PC-3 (cell line): ENCODE results near the gene CYP4F8. TPM values are rescaled to one million over a fixed set of nuclear protein-coding genes. Genes with fewer than 3 reads are reported as not detected.
"Not testable (repeated sequence)": the region's sequence is repeated elsewhere in the genome, so short reads cannot be mapped to it uniquely, and the experiment has no call there.

Experiments
- ATAC-seq: fragments of 200-7000 bp; cut with Tn5 transposase; 2 replicates; pipeline ENCODE4 v1.9.1; 2020; ENCODE audit warnings: mild to moderate bottlenecking, moderate library complexity
- BruUV-seq: library from RNA; stranded (reverse); fragments of 400-500 nt; replicated peaks from 2 replicates; lab custom pipeline; 2021; lab: Mats Ljungman, UMichigan
- CTCF ChIA-PET: fragments of 300-600 bp; sonication (Branson Sonifier 250); formaldehyde crosslinking; loops from one replicate; lab custom pipeline; 2022; ENCODE audit warnings: antibody characterized with exemption; lab: Charles Lee
- POLR2A ChIA-PET: fragments of 300-600 bp; sonication (Branson Sonifier 250); formaldehyde crosslinking; loops from one replicate; lab custom pipeline; 2022; ENCODE audit warnings: antibody characterized with exemption; ENCODE audit not compliant: unreplicated experiment; lab: Charles Lee
- DNase-seq: peaks from one replicate; pipeline ENCODE4 v3.0.0-alpha.2; 2015
- H2AFZ ChIP-seq: fragments of 300-600 bp; sonication (generic); 2 replicates; pipeline ENCODE4 v1.6.0; 2016; ENCODE audit warnings: antibody characterized with exemption, low read length
- H3F3A ChIP-seq: fragments of 300-600 bp; sonication (generic); one replicate; pipeline ENCODE4 v1.6.0; 2017; ENCODE audit warnings: antibody characterized with exemption, low read length, control low read depth, mild to moderate bottlenecking; ENCODE audit not compliant: unreplicated experiment
- H3K27ac ChIP-seq: fragments of 300-600 bp; sonication (generic); 2 replicates; pipeline ENCODE4 v1.5.1; 2016; ENCODE audit warnings: mild to moderate bottlenecking, low read length
- H3K27me3 ChIP-seq: fragments of 300-600 bp; sonication (generic); 2 replicates; pipeline ENCODE4 v1.6.1; 2016; ENCODE audit warnings: low read length, mixed read lengths
- H3K36me3 ChIP-seq: fragments of 300-600 bp; sonication (generic); 2 replicates; pipeline ENCODE4 v1.6.1; 2016; ENCODE audit warnings: low read depth, mixed run types, low read length, mixed read lengths
- H3K4me1 ChIP-seq: fragments of 300-600 bp; sonication (generic); 2 replicates; pipeline ENCODE4 v1.5.1; 2016; ENCODE audit warnings: low read length; ENCODE audit not compliant: insufficient read depth
- H3K4me2 ChIP-seq: fragments of 300-600 bp; sonication (generic); 2 replicates; pipeline ENCODE4 v1.6.0; 2016; ENCODE audit warnings: low read length
- H3K4me3 ChIP-seq: fragments of 300-600 bp; sonication (generic); 2 replicates; pipeline ENCODE4 v1.5.1; 2016; ENCODE audit warnings: mild to moderate bottlenecking, low read length, mixed read lengths
- H3K79me2 ChIP-seq: fragments of 300-600 bp; sonication (generic); 2 replicates; pipeline ENCODE4 v1.6.1; 2017; ENCODE audit warnings: low read length, mixed read lengths
- H3K9ac ChIP-seq: fragments of 300-600 bp; sonication (generic); 2 replicates; pipeline ENCODE4 v1.6.0; 2016; ENCODE audit warnings: mild to moderate bottlenecking, low read length
- H3K9me2 ChIP-seq: fragments of 300-600 bp; sonication (generic); replicated peaks from 2 replicates; pipeline ENCODE4 v1.6.1; 2016; ENCODE audit warnings: mixed run types, low read length, mixed read lengths
- H3K9me3 ChIP-seq: fragments of 300-600 bp; sonication (generic); 2 replicates; pipeline ENCODE4 v1.6.1; 2016; ENCODE audit warnings: low read length, mixed read lengths
- H4K20me1 ChIP-seq: fragments of 300-600 bp; sonication (generic); 2 replicates; pipeline ENCODE4 v1.6.1; 2016; ENCODE audit warnings: low read length, mixed read lengths
- EZH2 ChIP-seq: fragments of 300-600 bp; sonication (generic); IDR thresholded peaks from one replicate; pipeline ENCODE4 v1.6.1; 2017; ENCODE audit warnings: antibody characterized with exemption, mild to moderate bottlenecking, low read length; ENCODE audit not compliant: unreplicated experiment
- EZH2phosphoT487 ChIP-seq: fragments of 300-600 bp; sonication (generic); IDR thresholded peaks from 2 replicates; pipeline ENCODE4 v1.6.1; 2018; ENCODE audit warnings: mild to moderate bottlenecking, antibody characterized with exemption, low read length, borderline replicate concordance
- intact Hi-C: fragments of 100-400 bp; cut with micrococcal nuclease; formaldehyde crosslinking; loops from 2 replicates; pipeline ENCODE4 v1.9.0; 2023
- total RNA-seq: library from RNA; depleted of rRNA; stranded (reverse); fragments of >200 nt; gene quantifications from 2 replicates; pipeline ENCODE4 v1.2.3, GENCODE V29; 2014
- TF ChIP-seq, protein P1 (sequence below): fragments of 300-600 bp; sonication (generic); conservative IDR thresholded peaks from 2 replicates; pipeline ENCODE4 v1.5.1; 2017; ENCODE audit warnings: antibody characterized with exemption, low read depth, mild to moderate bottlenecking, low read length

Gene CYP4F8
- total RNA-seq, 1 experiment from 2014 or later: not detected

DNA sequence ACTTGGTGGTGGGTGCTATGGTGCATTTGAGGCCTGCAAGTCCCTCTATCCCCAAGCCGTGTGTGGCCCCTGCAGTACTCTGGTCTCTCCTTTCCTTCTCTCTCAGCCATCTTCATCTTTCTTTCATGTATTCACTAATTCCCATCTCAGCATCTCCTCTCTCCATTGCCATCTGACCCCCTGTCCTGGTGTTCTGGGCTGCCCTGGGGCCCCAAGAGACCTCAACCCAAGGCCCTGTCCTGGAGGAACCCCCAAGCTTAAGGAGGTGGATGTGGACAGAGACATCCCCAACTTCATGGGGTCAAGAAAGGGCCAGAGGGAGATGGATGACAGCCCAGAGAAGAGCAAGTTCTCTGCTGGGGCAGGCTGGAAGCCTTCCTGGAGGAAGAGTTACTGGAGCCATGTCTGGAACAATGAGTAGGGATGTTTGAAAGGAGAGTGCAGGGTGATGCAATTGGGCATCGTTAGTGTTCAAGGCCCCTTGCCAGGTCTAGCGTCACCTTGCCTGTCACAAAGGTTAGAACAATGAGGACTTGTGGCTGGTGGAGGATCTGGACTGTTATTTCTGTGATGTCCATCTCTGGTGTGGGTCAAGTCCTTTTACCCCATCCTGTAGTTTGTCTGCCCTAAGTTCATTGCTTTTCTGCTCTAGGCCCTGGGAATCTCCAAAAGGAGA lies 29.2 kb downstream of the CYP4F8 start:
- Histone ChIP-seq H4K20me1 (no peaks in the 10 kb centered on the region), H3K27ac (no peak overlapping the region), H3F3A (no peaks in the 10 kb centered on the region), H3K4me2 (no peak overlapping the region), H3K79me2 (no peaks in the 10 kb centered on the region), H3K9ac (no peak overlapping the region), H3K9me2 (no peaks in the 10 kb centered on the region), H3K9me3 (no peaks in the 10 kb centered on the region), H3K4me3 (no peak overlapping the region), H3K27me3 (peaks cover 9% of the 10 kb centered on the region), H3K4me1 (peaks cover 11% of the 10 kb centered on the region), H2AFZ (no peak overlapping the region), H3K36me3 (no peaks in the 10 kb centered on the region)
- POLR2A ChIA-PET: no interaction called here
- TF ChIP-seq EZH2phosphoT487: no peak
- TF ChIP-seq EZH2: no peak
- TF ChIP-seq, protein P1, sequence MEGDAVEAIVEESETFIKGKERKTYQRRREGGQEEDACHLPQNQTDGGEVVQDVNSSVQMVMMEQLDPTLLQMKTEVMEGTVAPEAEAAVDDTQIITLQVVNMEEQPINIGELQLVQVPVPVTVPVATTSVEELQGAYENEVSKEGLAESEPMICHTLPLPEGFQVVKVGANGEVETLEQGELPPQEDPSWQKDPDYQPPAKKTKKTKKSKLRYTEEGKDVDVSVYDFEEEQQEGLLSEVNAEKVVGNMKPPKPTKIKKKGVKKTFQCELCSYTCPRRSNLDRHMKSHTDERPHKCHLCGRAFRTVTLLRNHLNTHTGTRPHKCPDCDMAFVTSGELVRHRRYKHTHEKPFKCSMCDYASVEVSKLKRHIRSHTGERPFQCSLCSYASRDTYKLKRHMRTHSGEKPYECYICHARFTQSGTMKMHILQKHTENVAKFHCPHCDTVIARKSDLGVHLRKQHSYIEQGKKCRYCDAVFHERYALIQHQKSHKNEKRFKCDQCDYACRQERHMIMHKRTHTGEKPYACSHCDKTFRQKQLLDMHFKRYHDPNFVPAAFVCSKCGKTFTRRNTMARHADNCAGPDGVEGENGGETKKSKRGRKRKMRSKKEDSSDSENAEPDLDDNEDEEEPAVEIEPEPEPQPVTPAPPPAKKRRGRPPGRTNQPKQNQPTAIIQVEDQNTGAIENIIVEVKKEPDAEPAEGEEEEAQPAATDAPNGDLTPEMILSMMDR: no peak
- BruUV-seq: no TSS peak
- ATAC-seq (no peak), DNase-seq (no peak)
- CTCF ChIA-PET: no interaction called here
- intact Hi-C loops: no loop called here

DNA sequence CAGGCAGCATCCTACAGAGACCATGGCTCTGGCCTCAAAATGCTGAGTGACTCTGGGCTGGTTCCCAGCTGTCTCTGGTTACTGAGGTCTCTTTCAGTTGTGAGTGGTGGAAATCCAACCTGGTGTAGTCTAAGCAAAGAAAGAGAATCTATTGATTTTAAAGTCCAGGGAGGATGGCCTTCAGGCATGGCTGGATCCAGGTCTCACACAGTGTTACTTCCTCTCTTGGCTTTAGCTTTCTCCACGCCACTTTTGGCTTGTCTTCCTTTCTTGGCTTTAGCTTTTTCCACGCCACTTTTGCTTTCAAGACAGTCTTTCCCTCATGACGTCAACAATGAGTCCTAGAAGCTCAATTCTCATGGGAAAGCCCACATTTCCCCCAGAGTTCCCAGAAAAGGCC lies 29.8 kb downstream of the CYP4F8 start:
- H3K36me3 ChIP-seq: no peaks in the 10 kb centered on the region
- no peak overlapping the region for H2AFZ ChIP-seq
- no peaks in the 10 kb centered on the region for H3F3A ChIP-seq
- DNase-seq: no peak
- H3K9me2 ChIP-seq: no peaks in the 10 kb centered on the region
- ChIA-PET POLR2A (no interaction called here), CTCF (no interaction called here)
- H3K4me1 ChIP-seq: peaks cover 11% of the 10 kb centered on the region
- no peak for ATAC-seq
- no peaks in the 10 kb centered on the region for H3K79me2 ChIP-seq
- BruUV-seq: no TSS peak
- intact Hi-C loops: no loop called here
- H4K20me1 ChIP-seq: no peaks in the 10 kb centered on the region
- no peak overlapping the region for H3K4me2 ChIP-seq
- no peak overlapping the region for H3K9ac ChIP-seq
- H3K4me3 ChIP-seq: no peak overlapping the region
- TF ChIP-seq EZH2phosphoT487 (no peak), EZH2 (no peak)
- TF ChIP-seq, protein P1: no peak
- H3K27ac ChIP-seq: no peak overlapping the region
- H3K9me3 ChIP-seq: no peaks in the 10 kb centered on the region
- peaks cover 9% of the 10 kb centered on the region for H3K27me3 ChIP-seq

DNA sequence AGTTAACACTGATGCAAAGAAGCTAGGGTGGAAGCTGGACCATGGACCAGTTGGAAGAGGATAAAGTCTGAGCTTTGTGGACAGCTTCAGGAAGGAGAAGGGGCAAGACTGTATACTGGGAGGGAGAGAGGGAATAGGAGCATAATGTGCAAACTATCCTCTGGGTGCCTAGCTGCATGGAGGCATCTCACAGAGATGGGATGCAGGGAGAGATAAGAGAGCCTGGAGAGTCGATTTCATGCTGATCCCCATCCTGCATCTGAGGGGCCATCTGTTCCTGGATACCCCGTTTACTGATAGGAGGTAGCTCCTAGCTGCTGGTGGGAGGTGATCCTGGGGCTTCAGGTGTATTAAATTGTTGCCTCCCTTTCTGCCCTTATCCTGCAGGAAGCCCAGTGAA lies 34.5 kb downstream of the CYP4F8 start:
- no peak for ATAC-seq
- no peak for DNase-seq
- no peak overlapping the region for H3K4me2 ChIP-seq
- POLR2A ChIA-PET: no interaction called here
- H3F3A ChIP-seq: no peaks in the 10 kb centered on the region
- no peaks in the 10 kb centered on the region for H3K4me1 ChIP-seq
- CTCF ChIA-PET: no interaction called here
- H3K4me3 ChIP-seq: no peak overlapping the region
- intact Hi-C loops: no loop called here
- no peak overlapping the region for H3K9ac ChIP-seq
- H3K27ac ChIP-seq: no peak overlapping the region
- H3K9me2 ChIP-seq: no peaks in the 10 kb centered on the region
- TF ChIP-seq EZH2phosphoT487: no peak
- no peaks in the 10 kb centered on the region for H3K79me2 ChIP-seq
- no peaks in the 10 kb centered on the region for H4K20me1 ChIP-seq
- no peak overlapping the region for H2AFZ ChIP-seq
- H3K27me3 ChIP-seq: peaks cover 21% of the 10 kb centered on the region
- H3K36me3 ChIP-seq: no peaks in the 10 kb centered on the region
- no peaks in the 10 kb centered on the region for H3K9me3 ChIP-seq
- BruUV-seq: no TSS peak

DNA sequence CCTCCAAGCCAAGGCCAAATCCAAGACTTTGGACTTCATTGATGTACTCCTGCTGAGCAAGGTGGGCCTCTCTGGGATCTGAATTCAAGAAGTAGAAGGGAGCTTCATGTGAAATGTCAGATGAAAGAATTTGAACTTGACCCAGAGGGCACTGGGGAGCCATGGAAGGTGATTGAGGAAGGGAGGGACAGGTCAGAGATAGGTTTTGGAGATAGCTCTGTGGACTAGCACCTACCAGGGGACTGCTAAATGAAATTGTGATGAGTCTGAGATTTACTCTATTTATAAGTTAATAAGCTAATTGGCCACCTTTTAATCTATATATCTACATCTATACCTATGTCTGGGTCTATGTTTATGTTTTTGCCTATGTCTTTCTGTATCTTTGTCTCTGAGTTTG lies 35.1 kb downstream of the CYP4F8 start:
- DNase-seq, ATAC-seq, H3K4me1 ChIP-seq, H4K20me1 ChIP-seq, H3K9me2 ChIP-seq, H3K9me3 ChIP-seq, H3K27ac ChIP-seq, H3K9ac ChIP-seq, H3K4me2 ChIP-seq, H3K4me3 ChIP-seq, POLR2A ChIA-PET, CTCF ChIA-PET, H3K36me3 ChIP-seq, H3F3A ChIP-seq, H3K79me2 ChIP-seq, intact Hi-C loops, H2AFZ ChIP-seq, BruUV-seq: not testable (repeated sequence)
- peaks cover 27% of the 10 kb centered on the region for H3K27me3 ChIP-seq
